Measurements from ENCODE around the gene DSE.

The DSE gene

GRCh38 chr6:116471531-116471930 is 100.8 kb downstream of the DSE start:
- TF ChIP-seq, protein P1, sequence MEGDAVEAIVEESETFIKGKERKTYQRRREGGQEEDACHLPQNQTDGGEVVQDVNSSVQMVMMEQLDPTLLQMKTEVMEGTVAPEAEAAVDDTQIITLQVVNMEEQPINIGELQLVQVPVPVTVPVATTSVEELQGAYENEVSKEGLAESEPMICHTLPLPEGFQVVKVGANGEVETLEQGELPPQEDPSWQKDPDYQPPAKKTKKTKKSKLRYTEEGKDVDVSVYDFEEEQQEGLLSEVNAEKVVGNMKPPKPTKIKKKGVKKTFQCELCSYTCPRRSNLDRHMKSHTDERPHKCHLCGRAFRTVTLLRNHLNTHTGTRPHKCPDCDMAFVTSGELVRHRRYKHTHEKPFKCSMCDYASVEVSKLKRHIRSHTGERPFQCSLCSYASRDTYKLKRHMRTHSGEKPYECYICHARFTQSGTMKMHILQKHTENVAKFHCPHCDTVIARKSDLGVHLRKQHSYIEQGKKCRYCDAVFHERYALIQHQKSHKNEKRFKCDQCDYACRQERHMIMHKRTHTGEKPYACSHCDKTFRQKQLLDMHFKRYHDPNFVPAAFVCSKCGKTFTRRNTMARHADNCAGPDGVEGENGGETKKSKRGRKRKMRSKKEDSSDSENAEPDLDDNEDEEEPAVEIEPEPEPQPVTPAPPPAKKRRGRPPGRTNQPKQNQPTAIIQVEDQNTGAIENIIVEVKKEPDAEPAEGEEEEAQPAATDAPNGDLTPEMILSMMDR (conservative IDR thresholded peaks at IDR 0.05; ENCODE audit: low read depth): no peak

DNA sequence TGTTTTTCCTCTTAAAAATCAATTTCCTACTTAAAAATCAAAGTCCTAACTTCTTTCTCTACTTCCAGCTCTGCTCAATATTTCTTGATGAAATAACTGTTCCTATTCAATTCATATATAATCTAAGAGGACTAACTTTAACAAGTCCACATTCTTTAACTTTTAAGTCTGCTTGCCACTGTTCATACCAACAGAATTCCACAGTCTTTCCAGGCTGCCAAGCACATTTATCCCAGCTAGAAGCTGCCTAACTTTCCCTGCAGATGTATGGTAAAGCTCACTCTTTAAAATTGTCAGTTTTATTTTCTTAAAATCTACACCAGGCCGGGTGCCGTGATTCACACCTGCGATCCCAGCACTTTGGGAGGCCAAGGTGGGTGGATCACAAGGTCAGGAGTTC is 102.0 kb downstream of the DSE start:
- TF ChIP-seq, protein P1 (conservative IDR thresholded peaks at IDR 0.05; ENCODE audit: low read depth): no peak
- no peak overlapping the region for H3K27ac ChIP-seq
- CTCF ChIA-PET: interaction anchor here (0.6 kb wide), 1 partner anchor 17 kb away, joined by 6 read pairs; no protein-coding TSS in a partner anchor
- POLR2A ChIA-PET (ENCODE audit: low non-redundant PET): no interaction called here
- DNase-seq (ENCODE audit: low spot score): no peak

More at GRCh38 chr6:116471531-116471930, 100.8 kb downstream of the DSE start:
- DNase-seq (ENCODE audit: low spot score): no peak
- no peak overlapping the region for H3K27ac ChIP-seq
- ChIA-PET CTCF (no interaction called here), POLR2A (ENCODE audit: low non-redundant PET) (no interaction called here)

GRCh38 chr6:116475141-116475540 is 104.4 kb downstream of the DSE start:
- POLR2A ChIA-PET (ENCODE audit: low non-redundant PET): no interaction called here
- DNase-seq (ENCODE audit: low spot score): no peak
- no peak overlapping the region for H3K27ac ChIP-seq
- CTCF ChIA-PET: interaction anchor here (0.6 kb wide), 1 partner anchor 258 kb away, joined by 4 read pairs; no protein-coding TSS in a partner anchor
- TF ChIP-seq, protein P1 (conservative IDR thresholded peaks at IDR 0.05; ENCODE audit: low read depth): no peak

- TF ChIP-seq, protein P1 (conservative IDR thresholded peaks at IDR 0.05; ENCODE audit: low read depth): no peak
- no peak for DNase-seq (ENCODE audit: low spot score)
- ChIA-PET CTCF (no interaction called here), POLR2A (ENCODE audit: low non-redundant PET) (no interaction called here)
- no peak overlapping the region for H3K27ac ChIP-seq
Observed at GRCh38 chr6:116476002-116476678, 105.4 kb downstream of the DSE start.

DNA sequence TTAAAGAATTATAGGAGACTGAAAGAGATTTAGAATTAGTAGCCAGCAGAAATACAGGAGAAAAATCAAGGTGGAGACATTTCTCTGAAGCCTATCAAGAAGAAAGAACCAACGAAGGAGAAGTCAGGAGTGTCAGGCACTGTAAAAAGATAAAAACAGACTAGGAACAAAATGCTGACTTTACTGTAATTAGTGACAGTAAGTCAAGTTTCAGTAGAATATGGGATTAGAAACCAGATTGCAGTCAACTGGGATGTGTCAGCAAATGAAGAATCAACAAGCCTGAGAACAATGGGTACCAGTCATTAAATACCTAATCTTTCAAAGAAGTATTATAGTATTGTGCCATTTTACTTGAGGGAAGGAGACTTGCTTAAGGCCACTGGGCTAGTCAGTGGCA is 112.0 kb downstream of the DSE start:
- no peak overlapping the region for H3K27ac ChIP-seq
- DNase-seq (ENCODE audit: low spot score): no peak
- POLR2A ChIA-PET (ENCODE audit: low non-redundant PET): no interaction called here
- TF ChIP-seq, protein P1 (conservative IDR thresholded peaks at IDR 0.05; ENCODE audit: low read depth): no peak
- CTCF ChIA-PET: no interaction called here

DNA sequence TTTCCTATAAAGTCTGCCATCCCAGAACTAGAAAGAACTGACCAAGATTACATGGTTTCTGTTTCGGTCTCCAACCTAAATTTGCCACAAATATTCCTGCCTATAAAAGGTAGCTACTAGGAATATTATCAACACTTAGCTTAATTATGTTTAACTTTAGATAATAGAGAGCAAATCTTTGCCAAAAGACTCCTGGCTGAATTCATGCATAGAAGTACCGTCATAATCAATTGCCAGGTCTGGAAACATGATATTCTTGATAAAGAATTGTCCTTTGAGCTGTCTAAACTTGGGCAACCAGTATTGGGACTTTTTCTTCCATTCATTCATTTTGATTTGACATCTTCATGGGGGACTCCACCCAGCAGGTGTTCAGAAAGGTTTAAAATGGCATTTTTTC is 112.9 kb downstream of the DSE start:
- ChIA-PET CTCF (no interaction called here), POLR2A (ENCODE audit: low non-redundant PET) (no interaction called here)
- TF ChIP-seq, protein P1 (conservative IDR thresholded peaks at IDR 0.05; ENCODE audit: low read depth): no peak
- no peak overlapping the region for H3K27ac ChIP-seq
- DNase-seq (ENCODE audit: low spot score): no peak

Measured in RWPE1 (cell line).